Ovary (tissue), 3 donors: Measurements from ENCODE around the gene SDK1.

Source experiments
- EP300 ChIP-seq: sonication (generic); formaldehyde crosslinking; IDR thresholded peaks from one replicate; pipeline ENCODE4 v1.6.1; 2017; ENCODE audit warnings: antibody characterized with exemption
- POLR2A ChIP-seq: fragments of 450-650 bp; IDR thresholded peaks from one replicate; pipeline ENCODE4 v1.6.1; 2017; ENCODE audit warnings: antibody characterized with exemption, mild to moderate bottlenecking, moderate library complexity
- TF ChIP-seq, protein P1 (sequence below), 3 donors: fragments of 450-650 bp in 2 of 3; fragments of 200-600 bp in 1 of 3; IDR thresholded peaks; one replicate each; pipeline versions ENCODE4 v1.5.1 to v1.8.0; 2016 to 2022; ENCODE audit warnings: antibody characterized with exemption in 3 of 3, mild to moderate bottlenecking in 1 of 3
- donor health status: DM: no; HTN: no; CAD: no.

DNA sequence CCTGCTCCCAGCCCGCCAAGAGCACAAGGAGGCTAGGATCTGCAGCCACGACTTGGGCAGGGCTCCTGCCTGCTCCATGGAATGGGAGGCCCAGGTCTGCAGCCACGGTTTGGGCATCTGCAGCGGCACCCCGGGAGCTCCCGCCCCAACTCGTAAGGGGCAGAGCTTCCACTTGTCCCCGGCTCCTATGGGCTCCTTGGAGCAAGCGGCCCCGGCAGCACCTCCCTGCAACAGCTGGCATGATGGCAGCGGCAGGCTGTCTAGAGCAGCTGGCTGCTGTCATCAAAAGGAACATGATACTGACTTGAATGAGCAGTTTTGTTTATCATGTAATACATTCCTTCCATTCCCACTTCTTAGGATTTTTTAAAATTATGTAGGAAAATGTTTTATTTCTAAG, 697.0 kb downstream of the SDK1 start:
- TF ChIP-seq, protein P1, sequence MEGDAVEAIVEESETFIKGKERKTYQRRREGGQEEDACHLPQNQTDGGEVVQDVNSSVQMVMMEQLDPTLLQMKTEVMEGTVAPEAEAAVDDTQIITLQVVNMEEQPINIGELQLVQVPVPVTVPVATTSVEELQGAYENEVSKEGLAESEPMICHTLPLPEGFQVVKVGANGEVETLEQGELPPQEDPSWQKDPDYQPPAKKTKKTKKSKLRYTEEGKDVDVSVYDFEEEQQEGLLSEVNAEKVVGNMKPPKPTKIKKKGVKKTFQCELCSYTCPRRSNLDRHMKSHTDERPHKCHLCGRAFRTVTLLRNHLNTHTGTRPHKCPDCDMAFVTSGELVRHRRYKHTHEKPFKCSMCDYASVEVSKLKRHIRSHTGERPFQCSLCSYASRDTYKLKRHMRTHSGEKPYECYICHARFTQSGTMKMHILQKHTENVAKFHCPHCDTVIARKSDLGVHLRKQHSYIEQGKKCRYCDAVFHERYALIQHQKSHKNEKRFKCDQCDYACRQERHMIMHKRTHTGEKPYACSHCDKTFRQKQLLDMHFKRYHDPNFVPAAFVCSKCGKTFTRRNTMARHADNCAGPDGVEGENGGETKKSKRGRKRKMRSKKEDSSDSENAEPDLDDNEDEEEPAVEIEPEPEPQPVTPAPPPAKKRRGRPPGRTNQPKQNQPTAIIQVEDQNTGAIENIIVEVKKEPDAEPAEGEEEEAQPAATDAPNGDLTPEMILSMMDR (IDR thresholded peaks at IDR 0.05) = no peak
- TF ChIP-seq POLR2A (no peak), EP300 (no peak)
